CD4-positive, alpha-beta T cell treated with Interleukin-4 for 4 hours (primary cell): ENCODE measurements around the gene SSRP1.

Experiments
- DNase-seq: peaks from one replicate; pipeline ENCODE4 v3.0.0-alpha.2; 2020

SSRP1 gene

DNA sequence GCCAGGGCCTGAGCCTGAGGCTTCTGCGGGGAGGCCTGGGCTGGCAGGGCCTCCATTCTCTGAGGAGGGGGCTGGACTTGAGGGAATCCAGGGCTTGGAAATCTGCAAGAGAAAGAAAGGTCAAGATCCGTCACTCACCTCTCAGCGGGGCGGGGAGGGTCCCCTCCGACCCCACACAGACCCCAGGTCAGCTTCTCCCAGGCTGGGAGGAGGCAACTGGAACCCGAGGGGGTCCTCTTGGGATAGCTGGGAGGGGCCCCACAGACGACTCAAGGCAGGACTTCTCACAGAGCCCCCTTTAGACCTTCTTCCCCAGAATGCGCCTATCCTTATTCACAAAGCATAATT, 21.9 kb downstream of the SSRP1 start:
- DNase-seq: no peak

DNA sequence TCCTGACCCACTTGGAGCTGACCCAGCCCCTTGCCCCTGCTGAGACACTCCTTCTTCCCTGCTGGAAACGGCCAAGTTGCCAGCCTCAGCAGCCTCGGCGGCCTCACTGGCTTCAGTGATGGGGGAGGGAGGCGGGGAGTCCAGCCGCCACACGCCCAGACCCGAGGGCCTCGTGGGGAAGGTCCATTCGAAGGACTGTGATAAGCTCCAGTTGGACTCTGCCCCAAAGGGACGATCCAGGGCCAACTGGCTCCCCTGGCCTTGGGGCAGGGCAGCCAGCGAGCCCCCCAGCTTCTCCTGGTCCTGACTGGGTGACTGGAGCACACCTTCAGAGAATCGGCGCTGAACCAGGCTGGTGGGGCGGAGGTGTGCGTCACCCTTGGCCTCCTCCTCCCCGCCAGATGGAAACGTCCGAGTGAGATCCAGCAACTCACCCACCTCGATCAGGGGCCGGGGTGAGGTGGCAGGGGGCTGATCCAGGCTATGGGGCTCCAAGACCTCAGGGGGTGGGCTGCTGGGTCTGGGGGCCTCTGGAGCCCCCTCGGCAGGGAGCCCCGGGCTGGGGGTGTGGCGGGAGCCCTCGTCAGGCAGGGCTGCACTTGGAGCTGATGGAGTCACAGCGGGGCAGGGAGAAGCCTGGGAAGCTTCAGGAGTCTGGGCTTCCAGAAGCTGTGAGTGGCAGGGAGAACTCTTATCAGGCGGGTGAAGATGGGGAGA, 22.5 kb downstream of the SSRP1 start:
- DNase-seq: no peak

DNA sequence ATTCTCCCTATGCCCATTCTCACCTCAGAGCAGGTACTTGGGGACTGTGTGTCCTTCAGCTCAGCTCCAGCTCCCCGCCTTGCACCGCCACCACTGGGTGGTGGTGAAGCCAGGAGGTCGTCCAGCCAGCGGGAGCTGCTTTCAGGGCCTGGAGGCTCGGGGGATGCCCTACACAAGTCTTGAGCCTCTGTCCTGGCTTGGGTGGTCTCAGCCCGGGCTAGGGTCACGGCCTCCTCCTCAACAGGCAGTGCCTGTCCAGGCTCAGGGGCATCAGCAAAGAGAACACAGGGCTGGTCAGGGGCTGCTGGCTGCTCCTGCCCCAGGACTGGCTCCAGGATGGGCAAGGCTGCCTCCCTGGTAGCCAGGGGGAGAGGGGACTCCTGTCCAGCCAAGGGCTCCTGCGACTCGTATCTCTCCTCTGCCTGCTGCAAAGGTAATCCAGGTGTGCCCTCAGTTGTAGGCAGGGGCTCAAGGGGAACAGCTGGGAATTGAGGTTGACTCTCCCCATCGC, 23.1 kb downstream of the SSRP1 start:
- no peak for DNase-seq

DNA sequence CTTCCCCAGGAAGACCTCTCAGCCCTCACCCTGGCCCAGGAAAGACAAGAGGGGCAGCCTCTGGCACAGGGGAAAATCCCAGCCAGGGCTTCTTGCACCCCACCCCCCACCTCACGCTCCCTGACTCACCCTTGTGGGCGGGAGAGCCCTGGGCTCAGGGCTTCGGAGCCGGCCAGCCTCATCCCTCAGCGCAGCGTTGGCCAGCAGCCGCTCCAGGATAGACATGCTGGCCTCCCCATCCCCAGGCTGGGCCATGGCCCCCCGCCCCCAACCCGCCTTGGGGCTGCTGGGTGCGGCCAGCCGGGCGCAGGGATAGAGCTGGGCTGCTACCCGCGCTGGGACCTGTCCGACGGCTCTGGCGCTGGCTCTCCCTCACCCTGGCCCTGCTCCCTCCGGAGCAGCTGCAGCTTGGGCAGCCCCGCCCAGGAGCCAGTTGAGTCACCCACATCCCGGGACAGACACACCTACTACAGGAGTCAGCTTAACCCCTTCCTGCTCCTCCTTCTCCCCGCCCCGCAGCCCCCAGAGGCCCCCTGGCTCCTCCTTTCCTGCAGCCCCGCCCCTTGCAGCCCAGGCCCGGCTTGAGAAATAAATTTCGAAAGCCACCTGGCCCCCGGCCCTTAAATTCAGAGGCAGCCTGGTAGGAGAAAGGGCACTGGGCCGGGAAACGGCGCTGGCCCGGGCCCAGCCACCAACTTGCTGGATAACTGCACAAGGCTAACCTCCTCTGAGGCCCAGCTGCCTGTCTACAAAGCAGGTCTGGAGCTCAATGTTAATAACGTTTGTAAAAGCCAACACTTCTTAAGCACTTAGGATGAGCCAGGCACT, 24.4 kb downstream of the SSRP1 start:
- peak; percentile 39 for DNase-seq

DNA sequence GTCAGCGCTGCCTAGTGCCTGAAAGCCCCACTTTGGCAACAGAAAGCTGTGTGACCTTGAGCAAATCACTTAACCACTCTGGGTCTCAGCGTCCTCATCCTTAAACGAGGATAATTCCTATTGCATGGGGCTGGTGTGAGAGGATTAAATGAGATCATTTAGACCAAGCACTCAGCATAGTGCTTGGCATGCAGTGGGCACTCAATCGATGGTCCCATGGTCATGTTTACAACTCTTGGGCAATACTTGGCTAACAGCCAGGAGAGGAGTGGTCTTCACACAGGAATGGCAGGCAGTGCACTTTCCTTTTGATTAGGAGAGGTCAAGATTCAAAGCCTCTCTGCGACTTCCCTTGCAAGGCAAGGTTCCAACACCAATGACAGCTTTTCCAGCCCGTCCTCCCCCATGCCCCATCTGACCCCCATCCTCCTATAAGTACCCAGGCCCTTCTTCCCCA, 25.0 kb downstream of the SSRP1 start:
- no peak for DNase-seq

DNA sequence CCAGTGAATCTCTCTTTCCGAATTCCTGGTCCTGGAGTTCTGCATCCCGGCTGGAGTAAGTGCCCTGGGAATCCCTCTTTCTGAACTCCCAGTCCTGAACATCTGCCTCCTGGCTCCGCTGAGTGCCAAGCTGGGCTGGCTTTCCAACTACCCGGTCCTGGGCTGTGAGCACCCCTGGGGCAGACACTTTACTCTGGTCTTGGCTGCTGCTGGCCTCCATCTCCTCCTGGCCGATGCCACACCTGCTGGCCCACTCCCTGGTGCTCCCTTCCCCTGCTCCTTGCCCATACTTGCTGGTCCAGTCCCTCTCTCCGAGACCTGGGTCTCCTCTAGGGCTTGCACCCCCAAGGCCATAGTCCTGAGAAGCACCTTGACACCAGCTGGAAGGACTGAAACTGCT, 25.6 kb downstream of the SSRP1 start:
- no peak for DNase-seq

DNA sequence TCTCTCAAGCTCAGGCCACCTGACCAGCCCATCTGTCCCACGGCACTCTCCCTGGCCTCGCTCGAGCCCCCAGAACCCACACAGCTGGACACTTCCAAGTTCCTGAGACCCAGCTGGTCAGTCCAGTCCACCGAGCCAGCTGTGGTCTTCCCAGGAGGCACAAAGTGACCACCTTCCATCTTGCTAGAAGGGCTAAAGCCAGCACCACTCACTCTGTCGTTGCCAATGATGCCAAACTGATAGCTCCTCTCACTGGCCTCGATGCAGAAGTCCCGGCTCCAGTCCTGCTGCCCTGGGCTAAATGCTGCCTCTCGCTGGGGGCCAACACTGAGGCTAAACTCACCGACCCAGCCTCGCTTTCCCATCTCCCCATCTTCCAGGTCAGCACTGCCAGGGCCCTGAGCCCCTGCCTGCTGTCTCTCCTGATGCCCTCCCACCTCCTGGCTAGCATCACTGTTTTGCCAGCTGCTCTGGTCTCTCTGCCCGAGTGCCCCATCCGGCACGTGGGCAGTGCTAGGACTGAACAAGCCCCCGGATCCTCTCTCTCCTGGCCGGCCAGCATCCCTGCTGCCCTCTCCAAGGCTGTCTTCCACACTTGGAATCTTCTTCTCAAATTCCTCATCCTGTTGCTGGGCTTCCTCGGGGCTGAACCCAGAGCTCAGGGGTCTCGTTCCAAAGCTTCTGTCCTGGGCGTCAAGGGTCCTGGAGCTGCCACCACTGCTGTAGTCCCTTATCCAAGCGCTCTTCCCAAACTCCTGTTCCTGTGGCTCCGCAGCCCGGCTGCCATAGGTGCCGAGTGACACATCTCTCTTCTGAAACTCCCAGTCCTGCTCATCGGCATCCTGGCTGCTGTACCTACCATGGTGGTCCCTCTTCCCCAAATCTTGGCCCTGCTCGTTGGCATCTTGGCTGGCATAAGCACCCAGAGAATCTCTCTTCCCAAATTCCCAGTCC, 26.3 kb downstream of the SSRP1 start:
- DNase-seq: no peak

DNA sequence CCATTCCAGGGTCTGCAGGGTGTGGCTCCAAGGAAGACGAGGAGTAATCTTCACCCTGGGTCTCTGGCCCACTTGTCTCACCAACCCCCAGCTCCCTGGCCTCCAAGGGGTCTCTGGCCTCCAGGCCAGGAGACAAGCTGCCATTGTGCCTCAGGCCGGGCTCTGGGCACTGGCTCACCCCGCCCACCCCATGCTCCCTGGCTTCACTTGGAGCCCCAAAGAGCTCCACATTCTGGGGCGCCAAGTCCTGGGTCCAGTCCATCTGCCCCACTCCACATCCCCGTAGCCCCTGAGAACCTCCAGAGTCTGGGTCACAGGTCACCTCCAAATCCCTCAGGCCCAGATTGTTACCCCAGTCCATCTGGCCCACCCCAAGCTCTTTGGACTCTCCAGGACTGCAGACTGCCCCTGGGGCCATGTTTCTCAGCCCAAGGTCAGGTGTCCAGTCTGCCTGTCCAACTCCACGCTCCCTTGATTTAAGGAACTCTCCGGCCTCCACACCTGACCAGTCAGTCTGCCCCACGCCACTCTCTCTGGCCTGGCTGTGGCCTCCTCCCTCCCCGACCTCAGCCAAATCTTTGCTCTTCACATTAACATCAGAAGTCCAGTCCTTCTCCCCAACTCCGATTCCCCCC, 27.1 kb downstream of the SSRP1 start:
- DNase-seq: no peak

DNA sequence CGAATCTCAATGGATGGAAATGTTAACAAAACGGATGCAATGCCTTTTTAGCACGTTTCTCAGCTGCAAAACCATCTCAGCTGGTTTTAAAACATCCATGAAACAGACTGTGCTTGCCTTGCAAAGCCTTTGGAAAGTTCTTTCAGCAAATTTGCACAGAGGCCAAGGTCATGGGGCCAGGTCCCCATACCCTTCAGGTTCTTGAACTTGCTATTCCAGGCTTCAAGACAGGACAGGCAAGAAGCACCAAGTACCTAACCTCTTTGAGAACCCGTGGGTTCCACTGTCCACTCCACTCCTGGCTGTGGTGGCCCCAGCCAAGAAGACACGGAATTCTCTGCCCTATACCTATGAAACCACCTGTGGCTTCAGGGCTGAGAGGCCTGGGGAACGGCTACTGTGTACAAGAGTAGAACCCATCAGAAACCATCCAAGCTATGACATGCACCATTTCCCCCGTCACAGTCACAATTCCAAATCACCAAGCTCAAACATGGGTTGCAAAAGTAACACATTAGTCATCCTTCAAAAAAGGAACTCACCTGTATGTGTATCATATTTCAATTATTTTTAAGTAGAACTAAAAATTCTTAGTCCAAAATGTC, 27.9 kb downstream of the SSRP1 start:
- DNase-seq: no peak

DNA sequence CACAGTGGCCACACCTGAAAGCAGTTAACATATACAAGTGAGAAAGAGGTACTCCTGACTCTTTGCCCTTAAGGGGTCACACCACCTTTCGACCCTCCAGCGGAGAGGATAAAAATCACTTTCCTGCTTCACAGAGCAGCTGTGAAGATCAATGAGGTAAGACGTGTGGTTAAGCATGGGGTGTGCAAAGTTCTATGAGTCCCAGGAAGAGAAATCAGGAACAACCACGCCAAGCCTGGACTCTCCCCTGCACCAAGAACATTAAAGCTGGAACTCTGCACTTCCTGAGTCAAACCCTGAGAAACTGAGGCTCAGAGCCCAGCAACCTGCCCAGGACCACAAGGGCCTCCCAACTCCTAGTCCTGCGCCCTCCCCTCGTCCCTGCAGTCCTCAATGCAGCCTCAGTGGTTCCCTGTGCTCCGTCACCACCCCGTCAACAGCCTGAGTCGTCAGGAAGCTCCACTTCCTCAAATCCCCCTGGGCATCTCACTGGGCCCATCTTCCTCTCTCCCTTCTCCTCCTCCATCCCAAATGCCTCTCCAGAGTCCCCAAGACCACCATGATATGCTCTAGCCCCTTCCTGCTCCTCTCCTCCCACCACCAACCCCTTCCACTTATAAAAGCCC, 28.6 kb downstream of the SSRP1 start:
- no peak for DNase-seq

DNA sequence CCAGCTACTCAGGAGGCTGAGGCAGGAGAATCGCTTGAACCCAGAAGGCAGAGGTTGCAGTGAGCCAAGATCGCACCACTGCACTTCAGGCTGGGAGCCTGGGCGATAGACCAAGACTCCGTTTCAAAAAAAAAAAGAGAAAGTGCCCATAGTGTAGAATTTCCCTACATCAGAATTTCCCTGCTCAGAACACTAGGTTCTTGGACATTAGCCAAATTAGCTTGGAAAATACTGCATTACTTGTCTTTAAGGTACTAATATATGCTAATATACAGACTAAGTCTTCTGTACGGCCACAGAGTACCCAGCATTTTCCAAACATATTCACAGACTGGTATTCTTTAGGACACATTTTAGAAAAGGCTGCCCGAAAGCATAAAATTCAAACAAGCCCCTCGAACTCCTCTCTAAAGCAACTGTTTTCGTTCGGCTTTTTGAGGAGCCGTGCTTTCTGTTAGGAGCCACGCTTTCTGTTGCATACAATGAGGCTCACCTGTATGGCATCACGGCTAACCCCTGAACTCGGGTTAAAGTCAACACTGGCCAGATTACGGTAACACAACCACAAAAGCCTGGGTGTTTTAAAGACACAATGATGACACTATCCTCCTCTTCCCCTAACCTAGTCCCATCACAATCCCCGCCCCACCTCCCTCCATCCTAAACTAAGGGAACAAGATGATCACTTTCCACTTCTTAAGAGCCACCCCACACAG, 29.4 kb downstream of the SSRP1 start:
- no peak for DNase-seq

DNA sequence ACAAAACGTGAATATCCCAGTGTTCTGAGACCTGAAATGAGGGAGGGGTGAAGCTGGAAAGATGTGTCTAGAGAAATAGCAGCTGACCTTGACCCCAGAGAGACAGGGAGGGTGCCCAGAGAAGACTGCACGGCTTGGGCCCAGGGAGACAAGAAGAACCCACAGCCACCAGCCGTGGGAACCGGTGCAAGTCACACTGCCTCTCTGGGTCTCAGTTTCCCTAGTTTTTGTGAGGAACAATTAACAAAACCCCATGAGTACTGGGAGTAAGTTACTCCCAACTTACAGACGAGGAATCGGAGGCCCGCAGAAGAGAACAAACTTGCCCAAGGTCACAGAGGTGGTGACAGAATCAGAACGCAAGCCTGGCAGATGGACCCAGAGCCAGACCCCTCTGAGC, 30.2 kb downstream of the SSRP1 start:
- no peak for DNase-seq

DNA sequence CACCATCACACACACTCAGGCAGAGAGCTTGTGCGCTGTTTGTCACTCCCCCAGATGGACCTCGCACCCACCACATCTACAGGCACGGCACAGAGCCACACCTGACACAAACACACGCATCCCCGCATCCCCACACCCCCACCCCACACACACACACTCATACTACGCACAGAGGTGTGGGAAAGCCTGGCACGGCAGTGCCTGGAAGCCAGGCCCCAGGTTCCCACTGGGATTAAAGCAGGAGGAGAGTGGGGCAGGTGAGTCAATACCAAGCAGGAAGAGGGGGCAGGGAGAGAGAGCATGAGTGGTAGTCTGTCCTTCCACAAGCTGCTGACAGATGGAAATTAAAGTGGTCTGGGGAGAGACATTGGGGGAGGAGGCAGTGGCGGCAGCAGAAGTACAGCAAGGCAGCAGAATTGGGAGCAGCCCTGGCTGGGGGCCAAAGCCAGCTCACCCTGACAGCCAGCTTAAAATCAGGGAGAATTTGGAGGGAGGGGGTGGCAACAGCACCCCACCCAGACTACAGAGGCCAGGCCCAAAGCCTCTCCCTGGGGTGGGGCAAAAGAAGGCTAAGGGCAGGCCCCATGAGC, 31.6 kb downstream of the SSRP1 start:
- no peak for DNase-seq

DNA sequence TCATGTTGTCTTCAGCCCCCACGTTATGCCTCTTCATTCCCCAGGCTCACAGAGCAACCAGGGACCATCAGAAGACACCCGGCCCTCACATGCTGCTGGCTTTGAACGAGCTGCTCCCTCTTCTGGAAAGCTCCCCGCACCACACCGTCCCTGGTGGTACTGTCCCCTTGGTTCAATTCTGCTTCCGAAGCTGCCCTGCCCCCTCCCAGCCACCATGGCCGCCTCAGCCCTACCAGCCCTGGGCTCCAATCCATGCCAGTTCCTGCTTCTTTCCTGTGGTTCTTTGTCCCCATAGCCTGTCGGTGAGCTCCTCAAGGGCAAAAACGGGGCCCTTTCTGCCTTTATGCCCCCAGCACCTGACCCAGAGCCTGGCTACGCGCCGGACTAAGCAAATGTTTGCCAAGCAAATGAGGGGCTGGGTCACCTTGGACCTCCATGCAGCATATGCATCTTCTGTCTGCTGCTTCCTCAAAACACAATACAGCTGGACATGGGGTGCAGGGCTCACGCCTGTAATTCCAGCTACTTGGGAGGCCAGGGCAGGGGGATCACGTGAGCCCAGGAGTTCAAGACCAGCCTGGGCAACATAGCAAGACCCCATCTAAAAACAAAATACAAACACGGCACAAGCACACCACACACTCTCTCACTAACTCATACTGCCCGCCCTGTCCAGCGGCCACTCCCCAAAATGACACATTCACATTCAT, 32.3 kb downstream of the SSRP1 start:
- DNase-seq: no peak

DNA sequence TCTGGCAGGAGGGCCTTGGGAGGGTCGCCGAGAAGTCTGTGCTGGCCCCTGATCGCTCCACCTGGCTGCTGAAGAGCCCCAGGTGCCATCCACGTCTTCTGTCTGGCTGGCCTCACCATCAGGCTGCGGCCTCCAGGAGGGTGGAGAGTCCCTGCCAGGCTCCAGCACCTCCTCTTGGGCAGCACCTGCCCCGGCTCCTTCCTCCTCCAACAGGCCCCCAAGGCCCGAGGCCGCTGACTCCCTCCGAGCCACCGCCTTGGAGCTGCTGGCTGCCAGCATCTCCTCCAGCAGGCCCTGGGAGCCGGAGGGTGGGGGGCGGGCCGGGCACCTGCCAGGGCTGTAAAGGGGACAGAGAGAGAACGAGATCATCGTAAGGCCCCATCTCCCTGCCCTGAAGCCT, 33.2 kb downstream of the SSRP1 start:
- no peak for DNase-seq

DNA sequence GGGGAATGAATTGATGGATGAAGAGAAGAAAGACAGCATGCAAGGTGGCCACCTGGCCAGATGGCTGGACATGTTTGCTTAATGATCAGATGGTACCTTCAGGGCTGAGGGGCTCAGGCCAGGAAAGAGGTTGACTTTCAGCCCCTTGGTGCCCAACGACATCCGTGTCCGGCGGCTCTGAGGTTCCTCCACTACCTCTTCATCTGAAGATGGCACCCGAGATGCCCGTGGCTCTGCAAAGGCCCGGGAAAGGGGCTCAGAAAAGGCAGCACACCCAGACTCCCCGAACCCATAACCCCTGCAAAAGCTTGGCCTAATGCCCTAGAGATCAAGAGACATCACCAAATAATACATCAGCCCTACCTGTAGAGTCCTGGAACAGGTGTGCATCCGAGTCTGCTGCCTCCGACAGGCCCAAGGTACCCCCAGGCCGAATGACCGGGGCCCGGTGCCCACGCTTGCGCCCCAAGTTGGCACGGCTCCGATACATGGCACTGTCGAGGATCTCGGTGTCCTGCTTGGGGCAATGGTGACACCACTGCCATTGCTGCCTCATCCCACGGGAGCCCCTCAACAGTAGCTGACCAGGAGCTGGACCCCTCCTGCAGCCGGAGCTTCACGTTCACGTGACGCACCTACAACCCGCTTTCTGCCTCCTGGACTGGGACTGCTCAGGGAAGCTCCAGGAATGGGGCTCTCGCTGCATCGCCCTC, 33.8 kb downstream of the SSRP1 start:
- DNase-seq: no peak

DNA sequence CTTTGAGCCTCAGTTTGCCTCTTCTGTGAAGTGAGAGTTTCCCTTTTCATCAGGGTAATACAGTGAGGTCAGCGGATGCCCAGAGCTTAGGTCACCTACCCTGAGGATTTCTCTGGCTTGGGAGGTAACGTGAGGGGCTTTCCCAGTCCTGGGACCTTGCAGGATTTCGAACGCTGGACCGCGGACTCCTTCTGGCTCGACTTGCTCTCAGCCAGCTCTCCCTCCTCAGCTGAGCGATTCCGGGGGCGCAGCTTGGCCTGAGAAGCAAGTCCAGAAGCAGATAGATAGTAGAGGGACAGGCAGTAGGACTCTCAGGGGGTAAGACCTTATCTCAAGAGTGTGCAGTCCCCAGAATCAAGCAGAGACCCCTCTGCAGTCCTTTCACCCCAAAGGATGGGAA, 34.9 kb downstream of the SSRP1 start:
- no peak for DNase-seq

DNA sequence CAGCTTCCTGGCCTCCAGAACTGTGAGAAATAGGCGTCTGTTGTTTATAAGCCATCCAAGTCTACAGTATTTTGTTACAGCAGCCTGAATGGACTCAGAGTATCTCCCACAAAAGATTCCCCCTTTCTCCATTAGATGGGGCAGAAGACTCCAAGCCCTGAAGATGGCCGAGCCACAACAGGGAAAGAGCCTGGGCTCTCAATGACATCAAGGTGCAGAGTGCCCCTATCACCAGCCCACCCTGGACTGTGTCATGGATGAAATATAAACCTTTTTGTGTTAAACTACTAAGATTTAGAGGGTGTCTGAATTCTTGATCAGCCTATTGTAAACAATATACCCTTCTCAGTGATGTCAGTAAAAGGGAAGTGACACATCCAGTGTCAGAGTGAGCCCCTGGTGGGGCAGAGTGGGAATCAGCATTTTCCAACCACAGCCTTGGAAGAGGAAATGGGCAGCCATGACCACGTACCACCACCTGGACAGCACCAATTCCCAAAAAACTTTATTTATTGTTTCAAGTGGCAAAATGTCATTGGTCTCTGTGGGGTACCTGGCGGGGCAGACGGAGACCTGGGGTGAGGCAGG, 36.4 kb downstream of the SSRP1 start:
- no peak for DNase-seq

DNA sequence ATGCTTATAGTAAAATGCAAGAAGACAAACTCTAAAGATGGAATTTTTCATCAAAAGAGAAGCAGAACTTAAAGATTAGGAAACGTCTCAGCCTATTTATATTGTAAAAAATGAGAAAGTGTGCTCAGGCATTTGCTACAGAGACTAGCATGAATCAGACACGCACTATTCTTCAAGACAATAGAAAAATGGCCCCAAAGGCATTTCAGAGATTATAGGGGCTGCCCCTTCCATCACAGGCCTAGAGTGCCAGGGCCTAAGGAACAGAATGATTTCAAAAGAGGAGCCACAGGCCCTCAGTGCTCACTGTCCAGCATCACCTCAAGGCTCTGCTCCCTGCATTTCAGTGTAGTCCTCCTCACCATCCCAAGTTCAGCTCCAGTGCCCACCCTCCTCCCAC, 38.5 kb downstream of the SSRP1 start:
- DNase-seq: no peak
